SK-N-SH (cell line): ENCODE measurements around the gene SHC3.

Experiments
- ELF1 ChIP-seq: IDR thresholded peaks from 2 replicates; pipeline ENCODE4 v1.4.0; 2012
- FOXM1 ChIP-seq: IDR thresholded peaks from 2 replicates; pipeline ENCODE4 v1.4.0; 2012; ENCODE audit warnings: low read depth, mild to moderate bottlenecking
- POLR2AphosphoS5 ChIP-seq: IDR thresholded peaks from 2 replicates; pipeline ENCODE4 v1.6.1; 2012; ENCODE audit warnings: low read depth, low read length
- RAD21 ChIP-seq: IDR thresholded peaks from 2 replicates; pipeline ENCODE4 v1.6.1; 2012; ENCODE audit warnings: mild to moderate bottlenecking, low read length
- SIN3A ChIP-seq: IDR thresholded peaks from 2 replicates; pipeline ENCODE4 v1.6.1; 2012; ENCODE audit warnings: low read depth, mild to moderate bottlenecking, low read length, moderate library complexity, borderline replicate concordance
- TF ChIP-seq, protein P1 (sequence below): fragments of 200-600 bp; sonication (generic); IDR thresholded peaks from 2 replicates; pipeline ENCODE4 v1.6.1; 2017; ENCODE audit warnings: antibody characterized with exemption, mild to moderate bottlenecking, moderate library complexity
- TF ChIP-seq, protein P2 (sequence below): IDR thresholded peaks from 2 replicates; pipeline ENCODE4 v1.4.0; 2012; ENCODE audit warnings: low read depth

DNA sequence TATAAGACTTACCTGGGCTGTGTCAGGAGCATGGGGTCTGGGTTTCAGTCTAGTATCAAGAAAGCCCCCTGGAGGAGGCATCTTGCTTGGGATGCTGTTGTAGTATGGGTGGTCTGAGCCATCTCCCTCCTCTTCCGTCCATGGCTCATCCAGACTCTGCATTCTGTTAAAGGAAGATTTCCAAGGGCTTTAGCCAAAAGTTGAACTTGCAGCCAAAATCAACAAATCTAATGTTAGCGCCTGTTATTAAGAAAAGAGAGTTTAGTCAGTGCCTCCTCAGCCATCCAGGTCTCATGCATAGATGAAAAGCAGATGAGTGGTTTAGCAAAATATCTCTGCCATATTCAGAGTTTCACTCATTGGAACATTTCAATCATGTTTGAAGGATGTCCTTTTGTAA, 131.8 kb downstream of the SHC3 start:
- TF ChIP-seq SIN3A, result no peak
- TF ChIP-seq, protein P1, sequence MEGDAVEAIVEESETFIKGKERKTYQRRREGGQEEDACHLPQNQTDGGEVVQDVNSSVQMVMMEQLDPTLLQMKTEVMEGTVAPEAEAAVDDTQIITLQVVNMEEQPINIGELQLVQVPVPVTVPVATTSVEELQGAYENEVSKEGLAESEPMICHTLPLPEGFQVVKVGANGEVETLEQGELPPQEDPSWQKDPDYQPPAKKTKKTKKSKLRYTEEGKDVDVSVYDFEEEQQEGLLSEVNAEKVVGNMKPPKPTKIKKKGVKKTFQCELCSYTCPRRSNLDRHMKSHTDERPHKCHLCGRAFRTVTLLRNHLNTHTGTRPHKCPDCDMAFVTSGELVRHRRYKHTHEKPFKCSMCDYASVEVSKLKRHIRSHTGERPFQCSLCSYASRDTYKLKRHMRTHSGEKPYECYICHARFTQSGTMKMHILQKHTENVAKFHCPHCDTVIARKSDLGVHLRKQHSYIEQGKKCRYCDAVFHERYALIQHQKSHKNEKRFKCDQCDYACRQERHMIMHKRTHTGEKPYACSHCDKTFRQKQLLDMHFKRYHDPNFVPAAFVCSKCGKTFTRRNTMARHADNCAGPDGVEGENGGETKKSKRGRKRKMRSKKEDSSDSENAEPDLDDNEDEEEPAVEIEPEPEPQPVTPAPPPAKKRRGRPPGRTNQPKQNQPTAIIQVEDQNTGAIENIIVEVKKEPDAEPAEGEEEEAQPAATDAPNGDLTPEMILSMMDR, result no peak
- TF ChIP-seq RAD21, result no peak
- no peak for TF ChIP-seq POLR2AphosphoS5
- TF ChIP-seq, protein P2, sequence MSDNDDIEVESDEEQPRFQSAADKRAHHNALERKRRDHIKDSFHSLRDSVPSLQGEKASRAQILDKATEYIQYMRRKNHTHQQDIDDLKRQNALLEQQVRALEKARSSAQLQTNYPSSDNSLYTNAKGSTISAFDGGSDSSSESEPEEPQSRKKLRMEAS, result no peak
- no peak for TF ChIP-seq FOXM1
- TF ChIP-seq ELF1, result no peak
